GM18909 (cell line): ENCODE data around the gene TRMT1.

ENCODE experiments used
- ATAC-seq: cut with Tn5 transposase; IDR thresholded peaks from one replicate; pipeline ENCODE4 v1.9.1; 2021; ENCODE audit warnings: mild to moderate bottlenecking; ENCODE audit not compliant: unreplicated experiment, poor library complexity

Gene TRMT1

DNA sequence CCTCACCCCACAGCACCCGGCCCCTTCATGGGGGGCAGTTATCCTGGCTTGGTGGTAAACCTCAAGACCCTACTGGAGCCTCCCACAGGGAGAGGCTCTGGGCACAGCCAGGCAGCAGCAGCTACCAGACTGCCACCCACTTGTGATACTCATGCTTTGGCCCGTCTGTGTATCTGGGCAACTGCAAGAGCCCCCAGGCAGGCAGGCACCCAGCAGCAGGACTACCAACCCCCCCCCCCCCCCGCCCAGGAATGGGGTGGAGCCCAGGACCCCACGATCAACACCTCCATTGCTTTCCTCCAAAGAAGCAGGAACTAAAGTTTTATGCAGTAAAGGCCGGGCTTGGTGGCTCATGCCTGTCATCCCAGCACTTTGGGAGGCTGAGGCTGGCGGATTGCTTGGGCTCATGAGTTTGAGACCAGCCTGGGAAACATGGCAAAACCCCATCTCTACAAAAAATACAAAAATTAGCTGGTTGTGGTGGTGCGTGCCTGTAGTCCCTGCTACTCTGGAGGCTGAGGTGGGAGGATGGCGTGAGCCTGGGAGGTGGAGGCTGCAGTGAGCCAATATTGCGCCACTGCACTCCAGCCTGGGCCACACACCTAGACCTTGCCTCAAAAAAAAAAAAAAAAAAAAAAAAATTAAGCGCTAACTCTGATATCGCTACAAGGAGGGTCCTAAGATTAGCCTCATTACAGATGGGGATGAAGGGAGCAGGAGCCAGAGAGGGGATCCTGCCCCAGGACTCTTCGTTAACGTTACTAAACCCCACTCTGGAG lies 12.8 kb downstream of the TRMT1 start:
- ATAC-seq = no peak

DNA sequence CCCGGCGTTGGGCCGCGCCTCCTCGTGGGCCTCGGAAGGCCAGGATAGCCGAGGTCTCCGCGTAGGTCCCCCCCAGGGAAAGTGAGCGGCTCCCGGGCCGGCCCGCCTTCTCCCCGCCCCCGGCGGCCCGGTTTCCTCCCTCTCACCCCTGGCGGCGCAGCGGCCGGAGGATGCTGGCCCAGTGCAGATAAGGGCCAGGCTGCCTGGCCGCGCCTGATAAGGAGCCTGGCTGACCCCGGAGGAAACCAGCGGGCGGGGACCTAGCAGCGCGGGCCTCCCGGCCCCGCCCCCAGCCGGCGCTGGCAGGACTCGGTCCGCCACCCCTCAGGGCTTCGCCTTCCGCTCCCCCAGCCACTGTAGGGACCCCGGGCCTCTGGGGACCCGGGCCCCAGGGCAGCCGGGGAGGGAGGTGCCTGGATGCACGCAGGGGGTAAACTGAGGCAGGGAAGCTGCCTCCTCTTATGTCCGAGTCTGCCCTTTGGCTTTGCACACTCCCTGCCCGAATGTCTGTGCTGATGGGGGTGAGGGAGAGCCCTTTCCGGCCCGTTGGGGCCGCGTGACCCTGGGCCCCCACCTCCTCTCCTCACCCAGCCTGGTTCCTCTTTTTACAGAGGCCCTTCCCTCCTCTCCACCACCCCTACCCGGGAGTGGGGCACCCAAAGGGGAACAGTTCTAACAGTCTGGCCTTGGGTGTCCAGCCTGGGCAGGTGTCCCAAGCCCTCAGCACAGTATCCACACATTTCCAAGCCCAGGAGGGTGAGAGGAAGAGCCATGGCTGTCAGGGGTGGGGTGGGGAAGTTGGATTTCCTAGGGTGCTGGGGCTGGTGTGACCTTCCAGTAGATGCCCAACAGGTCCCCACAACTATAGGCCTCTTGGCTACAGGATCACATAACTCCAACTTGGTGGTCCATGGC lies 13.6 kb downstream of the TRMT1 start, which contains the start of gene LYL1:
TSS of gene LYL1 (minus strand) at position 193 of the 915 bp plus-strand sequence. CDS start 1,687 bp downstream, outside the sequence.
- ATAC-seq = peak; percentile 45

- ATAC-seq = no peak
These were observed 14.2 kb downstream of the TRMT1 start for GRCh38 chr19:13102416-13102665.

DNA sequence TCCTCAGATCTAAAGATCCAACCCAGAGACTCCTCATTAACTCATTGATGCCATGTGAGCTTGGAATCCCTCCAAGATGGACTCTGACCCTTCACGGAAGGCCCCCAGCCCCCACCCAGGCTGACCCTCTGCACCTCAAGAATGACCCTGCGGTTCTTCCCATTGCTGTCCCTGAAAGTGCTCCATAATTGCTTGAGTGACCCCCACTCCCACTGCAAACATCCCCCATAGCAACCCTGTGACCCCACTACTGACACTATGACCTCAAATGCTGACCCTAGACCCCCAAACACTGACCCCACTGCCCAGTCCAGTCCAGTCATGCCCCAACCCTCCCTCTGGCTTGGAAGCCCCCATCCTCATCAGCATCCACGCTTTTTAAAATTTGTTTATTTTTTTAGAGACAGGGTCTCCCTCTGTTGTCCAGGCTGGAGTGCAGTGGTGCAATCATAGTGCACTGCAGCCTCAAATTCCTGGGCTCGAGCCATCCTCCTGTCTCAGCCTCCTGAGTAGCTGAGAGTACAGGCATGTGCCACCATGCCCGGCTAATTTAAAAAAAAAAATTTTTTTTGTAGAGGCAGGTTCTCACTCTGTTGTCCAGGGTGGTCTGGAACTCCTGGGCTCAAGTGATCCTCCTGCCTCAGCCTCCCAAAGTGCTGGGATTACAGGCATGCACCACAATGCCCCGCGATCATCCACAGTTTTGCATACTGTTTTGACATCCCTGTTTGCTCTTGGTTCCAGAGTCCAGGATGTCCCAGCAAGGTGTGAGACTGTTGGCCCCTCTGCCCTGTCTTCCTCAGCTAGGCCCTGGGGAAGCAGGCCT lies 14.7 kb downstream of the TRMT1 start:
- no peak for ATAC-seq

DNA sequence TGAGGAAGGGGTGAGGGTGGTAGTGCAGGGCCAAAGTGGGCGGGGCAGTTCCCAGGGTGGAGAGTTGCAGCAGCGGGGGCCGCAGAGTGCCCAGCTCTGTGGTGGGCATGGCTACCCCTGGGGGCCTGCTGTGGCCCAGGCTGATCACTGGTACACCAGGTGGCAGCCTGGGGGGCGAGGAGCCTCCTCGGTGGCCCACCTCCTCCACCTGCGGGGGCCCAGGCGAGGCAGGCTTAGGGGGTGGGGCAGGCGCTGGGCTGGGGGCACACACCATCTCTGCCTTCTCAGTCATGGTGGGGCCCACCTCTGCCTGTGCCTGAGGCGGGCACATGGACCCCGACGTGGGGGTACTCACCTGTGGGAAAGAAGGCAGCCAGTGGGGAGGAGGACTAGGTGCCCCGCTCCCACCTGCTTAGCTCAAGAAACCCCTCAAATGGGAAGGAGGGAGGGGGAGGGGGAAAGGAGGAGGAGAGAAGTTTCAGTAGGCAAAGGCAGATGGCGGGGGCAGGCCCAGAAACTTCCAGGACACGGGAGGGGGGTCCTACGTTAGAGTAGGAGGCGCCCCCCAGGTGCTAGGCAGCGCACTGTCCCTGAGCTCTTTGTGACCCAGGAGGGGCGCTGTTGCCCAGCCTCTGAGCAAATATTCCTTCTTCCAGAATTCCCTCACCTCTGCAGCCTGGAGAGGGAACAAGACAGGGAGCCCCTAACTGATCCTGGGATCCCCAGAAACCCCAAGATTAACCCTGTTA lies 15.5 kb downstream of the TRMT1 start:
- no peak for ATAC-seq

DNA sequence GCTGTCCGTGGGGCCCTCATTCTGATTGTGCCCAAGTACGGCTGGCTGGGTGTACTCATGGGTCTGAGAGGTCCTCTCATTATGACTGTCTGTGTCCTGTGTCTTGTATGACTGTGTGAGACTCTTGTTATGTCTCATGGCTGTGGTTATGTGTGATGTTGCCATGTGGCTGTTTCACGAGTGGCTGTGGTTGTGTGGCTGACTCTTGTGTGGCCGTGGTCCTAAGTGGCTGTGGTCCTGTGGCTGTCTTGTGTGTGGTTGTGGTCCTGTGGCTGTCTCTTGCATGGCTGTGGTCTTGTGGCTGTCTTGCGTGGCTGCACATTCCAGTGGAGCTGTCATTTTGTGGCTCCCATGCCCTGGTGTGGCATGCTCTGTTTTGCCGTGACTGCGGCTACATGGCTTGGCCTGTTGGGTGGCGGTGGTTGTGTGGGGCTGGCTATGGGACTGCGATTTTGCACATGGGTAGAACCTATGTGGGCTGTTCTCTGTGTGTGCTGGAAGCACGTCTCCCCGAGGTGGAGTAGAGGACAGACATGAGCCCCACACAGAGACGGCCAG lies 16.4 kb downstream of the TRMT1 start:
- no peak for ATAC-seq

DNA sequence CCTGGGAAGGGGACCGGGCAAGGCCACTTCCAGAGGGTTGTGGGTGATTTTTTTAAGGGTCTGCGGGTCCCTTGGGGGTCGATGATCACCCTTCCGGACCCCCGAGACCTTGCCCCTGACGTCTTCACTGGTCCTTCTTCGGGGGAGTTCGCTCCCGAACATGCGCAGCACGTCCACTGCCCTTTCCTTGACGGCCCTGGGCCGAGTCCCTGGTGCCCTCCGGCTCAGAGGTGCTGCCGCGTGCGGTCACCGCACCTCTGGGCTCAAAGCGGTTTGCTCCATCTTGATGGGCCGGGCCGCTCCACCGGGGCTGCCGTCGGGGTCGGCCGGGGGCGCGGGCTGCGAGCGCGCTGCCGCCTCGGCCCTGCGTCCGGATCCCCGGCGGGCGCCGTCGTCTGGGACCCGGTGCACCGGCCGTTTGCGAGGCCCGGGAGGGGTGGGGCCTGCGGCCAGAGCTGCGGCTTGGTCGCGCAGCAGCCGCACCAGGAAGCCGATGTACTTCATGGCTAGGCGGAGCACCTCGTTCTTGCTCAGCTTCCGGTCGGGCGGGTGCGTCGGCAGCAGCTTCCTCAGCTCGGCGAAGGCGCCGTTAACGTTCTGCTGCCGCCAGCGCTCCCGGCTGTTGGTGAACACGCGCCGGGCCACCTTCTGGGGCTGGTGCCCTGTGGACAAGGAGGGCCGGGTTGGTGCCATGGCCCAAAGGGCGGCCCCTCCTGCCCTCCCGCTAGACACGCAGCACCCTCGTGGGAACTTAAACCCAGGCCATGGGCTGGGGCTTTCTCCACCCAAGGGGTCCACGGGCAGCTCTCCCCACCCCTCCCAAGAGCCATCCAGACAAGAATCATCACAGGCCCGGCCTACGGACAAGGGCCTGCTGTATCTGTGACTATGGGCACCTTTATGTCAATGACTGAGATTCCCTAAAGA lies 17.2 kb downstream of the TRMT1 start:
- no peak for ATAC-seq

- ATAC-seq = no peak
These were observed 18.1 kb downstream of the TRMT1 start for GRCh38 chr19:13098277-13099072.

GRCh38 chr19:13097463-13098258 lies 18.9 kb downstream of the TRMT1 start:
- no peak for ATAC-seq

- ATAC-seq = no peak
These were observed 19.5 kb downstream of the TRMT1 start for GRCh38 chr19:13097033-13097462.

DNA sequence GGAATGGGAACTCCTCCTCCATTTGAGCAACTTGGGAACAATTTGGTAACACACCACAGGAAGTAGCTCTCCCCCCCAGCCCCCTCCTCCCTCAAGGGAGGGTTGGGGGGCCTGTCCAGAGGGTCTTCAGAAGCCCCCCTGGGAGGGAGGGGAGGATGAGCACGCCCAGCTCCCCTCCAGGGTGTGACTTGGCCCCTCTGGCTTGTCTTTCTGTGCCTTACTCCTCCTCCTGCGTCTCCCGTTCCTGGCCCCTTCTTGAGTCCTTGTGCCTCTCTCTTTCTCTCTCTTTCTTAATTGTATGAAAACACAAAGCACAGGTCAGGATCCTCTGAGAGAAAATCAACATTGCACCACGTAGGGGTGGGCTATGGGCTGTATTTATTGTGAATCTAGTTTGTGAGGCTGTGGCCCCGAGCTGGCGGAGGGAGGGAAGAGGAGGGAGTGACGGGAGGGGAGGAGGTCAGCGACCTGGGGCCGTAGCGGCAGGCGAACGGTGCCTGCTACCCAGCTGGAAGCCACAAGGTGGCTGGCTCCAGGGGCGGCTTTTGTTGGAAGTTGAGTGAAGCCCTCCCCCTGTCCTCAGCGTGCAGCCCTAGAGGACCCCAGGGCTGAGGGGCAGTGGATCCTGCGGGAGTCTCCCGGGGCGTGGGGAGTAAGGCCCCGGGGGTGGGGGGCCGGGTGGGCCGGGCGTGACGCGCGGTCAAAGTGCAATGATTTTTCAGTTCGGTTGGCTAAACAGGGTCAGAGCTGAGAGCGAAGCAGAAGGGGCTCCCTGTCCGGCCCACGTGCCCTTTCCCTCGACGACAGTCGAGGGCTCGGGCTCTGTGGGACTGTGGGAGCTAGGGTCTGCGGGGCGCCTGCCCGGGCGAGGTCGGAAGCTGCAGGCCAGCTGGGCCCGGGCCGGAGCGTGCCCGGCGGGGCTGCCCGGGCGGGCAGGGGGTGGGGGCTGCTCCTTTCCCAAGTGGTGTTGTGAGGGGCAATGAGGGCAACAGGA lies 20.3 kb downstream of the TRMT1 start:
- no peak for ATAC-seq

DNA sequence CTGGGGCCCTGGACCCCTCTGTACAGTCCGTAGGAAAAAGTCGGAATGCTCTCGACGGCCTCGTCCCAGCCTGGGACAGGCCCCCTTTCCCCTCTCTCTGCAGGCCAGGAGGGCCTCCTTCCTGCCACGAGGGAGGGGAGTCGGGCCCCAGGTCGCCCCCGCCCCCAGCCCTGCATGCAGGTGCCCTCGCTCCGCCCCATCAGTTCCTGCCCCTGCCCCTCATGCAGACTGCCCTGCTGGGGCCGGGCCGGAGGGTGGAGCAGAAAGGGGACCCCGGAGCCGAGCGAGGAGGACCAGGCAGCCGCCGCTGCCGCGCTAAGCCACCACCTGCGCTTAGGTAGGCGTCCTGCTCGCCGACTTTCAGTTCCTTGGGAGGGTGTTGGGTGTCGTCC lies 21.2 kb downstream of the TRMT1 start:
- ATAC-seq = no peak

DNA sequence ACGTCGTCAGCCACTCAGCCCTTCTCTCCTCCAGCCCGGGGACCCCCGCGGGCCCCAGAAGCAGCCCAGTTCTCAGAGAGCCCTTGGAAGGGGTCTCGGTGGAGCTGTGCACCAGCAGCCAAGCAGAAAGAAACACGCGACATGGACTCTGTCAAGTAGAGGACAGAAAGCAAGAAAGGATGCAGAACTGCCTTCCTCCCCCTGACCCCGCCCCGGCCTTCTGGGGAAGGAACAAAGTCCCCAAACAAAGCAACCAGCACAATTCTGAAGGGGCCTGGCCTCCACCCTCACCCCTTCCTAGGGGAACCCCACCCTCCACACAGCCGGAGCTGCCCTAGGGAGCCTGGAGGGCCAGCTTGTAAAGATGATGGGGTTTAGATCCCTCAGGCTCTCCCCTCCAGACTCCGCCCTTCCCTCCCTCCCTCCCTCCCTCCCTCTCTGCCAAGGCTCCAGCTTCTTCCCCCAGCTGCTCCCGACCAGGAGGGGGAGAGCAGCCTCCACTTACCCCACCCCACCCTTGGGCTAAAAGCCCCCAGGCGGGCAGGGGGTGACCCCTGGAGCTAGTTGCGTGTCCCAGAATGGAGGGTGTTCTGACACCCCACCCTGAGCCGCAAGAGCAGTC lies 21.7 kb downstream of the TRMT1 start:
- no peak for ATAC-seq

- no peak for ATAC-seq
These were observed 22.4 kb downstream of the TRMT1 start for GRCh38 chr19:13094106-13094504.

DNA sequence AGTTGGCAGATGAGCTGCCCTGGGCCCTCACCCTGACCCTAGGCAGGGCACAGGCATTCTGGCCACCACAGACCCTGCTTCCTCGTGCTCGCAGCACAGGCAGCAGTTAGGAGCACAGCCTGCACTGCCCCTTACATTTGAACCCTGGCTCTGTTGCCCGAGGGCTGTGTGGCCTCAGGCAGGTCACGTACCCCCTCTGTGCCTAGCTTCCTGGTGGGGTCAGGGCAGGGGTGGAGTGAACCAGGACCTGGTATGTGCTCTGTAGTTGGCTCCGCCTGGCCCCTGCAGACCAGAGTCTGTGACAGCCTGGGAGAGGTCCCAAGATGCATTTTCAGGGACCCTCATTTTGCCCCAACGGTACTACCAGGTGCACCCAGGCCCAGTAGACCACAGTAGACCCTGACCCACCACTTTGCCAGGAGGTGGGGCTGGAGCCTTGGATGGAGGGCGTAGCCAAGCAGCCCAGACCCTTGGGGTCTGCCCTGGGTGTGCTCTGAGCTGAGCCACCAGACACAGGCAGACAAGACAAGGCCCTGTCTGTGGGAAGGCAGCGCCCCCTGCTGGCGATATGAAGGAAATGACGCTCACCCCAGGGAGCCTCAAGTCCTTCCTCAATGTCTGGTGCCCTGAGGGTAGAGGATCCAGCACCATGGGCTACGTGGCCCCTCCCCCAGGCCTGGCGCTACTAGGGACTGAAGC lies 23.0 kb downstream of the TRMT1 start:
- no peak for ATAC-seq
